IPS-18a (cell line): Measurements from ENCODE around the gene TMEM196.

Source experiments
- H3K27ac ChIP-seq: one replicate; pipeline ENCODE4 v1.5.1; 2013; ENCODE audit warnings: low read length
- H3K27me3 ChIP-seq: one replicate; pipeline ENCODE4 v1.6.1; 2013; ENCODE audit warnings: mild to moderate bottlenecking, low read length; ENCODE audit not compliant: control insufficient read depth, insufficient read depth
- H3K36me3 ChIP-seq: one replicate; pipeline ENCODE4 v1.6.1; 2013; ENCODE audit warnings: low read depth, low read length; ENCODE audit not compliant: control insufficient read depth
- H3K4me1 ChIP-seq: one replicate; pipeline ENCODE4 v1.6.1; 2013; ENCODE audit warnings: low read depth, low read length; ENCODE audit not compliant: control insufficient read depth
- H3K4me3 ChIP-seq: one replicate; pipeline ENCODE4 v1.5.1; 2013; ENCODE audit warnings: low read length
- H3K9ac ChIP-seq: one replicate; pipeline ENCODE4 v1.6.1; 2013; ENCODE audit warnings: mild to moderate bottlenecking, low read length, moderate library complexity
- H3K9me3 ChIP-seq: one replicate; pipeline ENCODE4 v1.6.1; 2013; ENCODE audit warnings: low read depth, low read length; ENCODE audit not compliant: control insufficient read depth

TMEM196 gene

DNA sequence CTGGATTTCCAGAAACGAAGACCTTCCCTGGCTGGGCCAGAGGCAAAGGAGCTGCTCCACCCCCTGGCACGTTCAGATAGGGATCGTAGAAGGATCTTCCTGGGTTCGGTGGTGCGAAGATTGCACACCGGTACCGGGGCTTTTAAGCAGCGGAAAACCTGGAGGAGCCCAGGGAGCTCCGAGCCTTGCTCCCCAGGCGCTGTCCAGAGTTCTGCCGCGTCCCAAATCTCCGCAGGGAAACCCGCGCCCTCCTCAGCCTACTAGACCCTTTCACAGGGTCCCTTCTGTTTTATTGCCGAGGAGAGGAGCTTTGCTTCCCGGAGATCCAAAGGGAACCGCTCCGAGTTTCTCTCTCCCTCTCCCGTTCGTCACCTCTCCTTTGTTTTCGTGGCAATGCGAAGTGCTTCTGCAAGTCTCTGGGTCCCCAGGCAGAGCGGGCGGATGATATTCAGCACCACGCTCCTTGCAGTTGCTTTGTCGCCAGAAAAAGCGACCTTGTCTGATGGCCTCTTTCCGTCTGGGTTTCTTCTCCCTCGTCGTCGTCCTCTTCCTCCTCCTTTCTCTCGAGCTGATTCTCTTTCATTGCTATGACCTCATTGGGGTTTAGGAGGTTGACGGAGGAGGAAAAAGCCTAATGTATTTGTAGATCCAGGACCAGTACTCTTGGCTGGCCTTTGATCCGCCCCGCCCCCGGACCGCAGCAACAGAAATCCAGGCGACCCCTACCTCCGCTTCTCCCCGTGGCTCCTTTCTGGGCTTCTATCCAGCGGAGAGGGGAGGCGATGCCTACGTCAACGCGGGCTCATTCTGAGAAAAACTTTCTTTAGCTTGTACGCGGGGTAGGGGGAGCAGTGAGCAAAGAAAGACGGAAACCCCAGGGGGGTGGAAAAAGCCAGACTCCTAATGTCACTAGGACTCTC lies at the start of gene TMEM196:
Gene TMEM196, minus strand, starts transcription at position 777 of the 920 bp plus-strand sequence. CDS start 921 bp downstream, outside the sequence.
- Histone ChIP-seq H3K27me3 (peaks cover 35% of the 10 kb centered on the region), H3K4me1 (peaks cover 6% of the 10 kb centered on the region), H3K9me3 (no peaks in the 10 kb centered on the region), H3K27ac (no peak within 1 kb of the TSS), H3K36me3 (no peaks in the 10 kb centered on the region), H3K4me3 (peak within 1 kb of the TSS; percentile 70), H3K9ac (peak within 1 kb of the TSS; percentile 28)

DNA sequence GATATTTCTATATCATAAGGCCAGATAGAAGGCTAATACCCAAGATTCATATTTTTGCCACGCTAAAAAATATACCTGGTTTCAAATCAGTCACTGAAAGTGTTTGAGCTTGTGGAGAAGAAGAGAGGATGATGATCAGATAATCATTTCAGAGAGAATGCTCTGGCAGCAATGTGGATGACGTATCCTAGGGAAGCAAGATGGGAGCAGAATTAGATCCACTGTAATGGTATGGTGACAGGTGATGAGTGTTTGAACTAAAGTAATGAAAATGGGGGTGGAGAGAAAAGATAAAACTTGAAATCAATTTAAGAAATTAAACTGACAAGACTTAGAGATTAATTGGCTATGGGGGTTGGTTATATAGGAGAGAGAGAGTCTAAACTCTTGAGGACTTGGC lies 42.7 kb upstream of the TMEM196 start:
- H3K36me3 ChIP-seq = no peaks in the 10 kb centered on the region
- no peak overlapping the region for H3K4me3 ChIP-seq
- H3K4me1 ChIP-seq = no peaks in the 10 kb centered on the region
- H3K9me3 ChIP-seq = no peaks in the 10 kb centered on the region
- no peaks in the 10 kb centered on the region for H3K27me3 ChIP-seq
- no peak overlapping the region for H3K9ac ChIP-seq
- H3K27ac ChIP-seq = no peak overlapping the region

DNA sequence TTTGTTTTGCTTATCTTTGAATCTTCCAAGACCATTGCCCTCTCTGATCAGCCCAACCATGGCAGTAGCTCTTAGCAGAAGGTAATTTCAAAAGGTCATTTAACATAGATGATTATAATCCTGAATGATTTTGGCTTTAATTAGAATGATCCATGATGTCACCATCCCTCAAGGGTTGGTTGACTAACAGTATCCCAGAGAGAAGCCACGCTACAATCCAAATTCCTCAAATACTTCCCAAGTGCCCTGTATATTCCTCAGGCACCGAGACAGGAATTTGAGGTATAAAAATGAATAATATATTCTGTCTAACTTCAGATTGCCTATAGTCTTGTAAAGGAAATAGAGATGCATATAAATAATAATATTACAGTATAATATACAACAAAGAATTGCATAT lies 42.1 kb upstream of the TMEM196 start:
- H3K9ac ChIP-seq = no peak overlapping the region
- H3K4me1 ChIP-seq = no peaks in the 10 kb centered on the region
- no peaks in the 10 kb centered on the region for H3K27me3 ChIP-seq
- H3K9me3 ChIP-seq = no peaks in the 10 kb centered on the region
- no peak overlapping the region for H3K4me3 ChIP-seq
- H3K36me3 ChIP-seq = no peaks in the 10 kb centered on the region
- H3K27ac ChIP-seq = no peak overlapping the region

DNA sequence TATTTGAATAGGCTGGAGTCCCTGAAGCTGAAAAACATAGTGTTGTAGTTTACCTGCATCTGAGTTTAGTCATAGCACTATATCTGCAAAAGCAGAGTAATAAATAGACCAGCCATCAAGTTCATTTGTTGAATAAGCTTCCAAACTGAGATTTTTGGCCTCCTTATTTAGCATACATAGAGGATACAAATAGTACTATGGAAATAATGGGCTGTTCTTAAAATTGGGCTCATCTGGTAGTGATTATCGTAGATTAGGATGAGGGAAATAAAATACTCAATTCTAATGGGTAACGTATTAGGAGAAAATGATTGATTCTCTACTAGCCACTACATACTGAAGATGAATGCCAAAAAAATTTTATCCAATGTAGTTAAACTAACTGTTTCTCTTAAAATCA lies 41.4 kb upstream of the TMEM196 start:
- no peak overlapping the region for H3K4me3 ChIP-seq
- no peaks in the 10 kb centered on the region for H3K4me1 ChIP-seq
- H3K27ac ChIP-seq = no peak overlapping the region
- no peaks in the 10 kb centered on the region for H3K9me3 ChIP-seq
- no peak overlapping the region for H3K9ac ChIP-seq
- H3K27me3 ChIP-seq = no peaks in the 10 kb centered on the region
- H3K36me3 ChIP-seq = no peaks in the 10 kb centered on the region

DNA sequence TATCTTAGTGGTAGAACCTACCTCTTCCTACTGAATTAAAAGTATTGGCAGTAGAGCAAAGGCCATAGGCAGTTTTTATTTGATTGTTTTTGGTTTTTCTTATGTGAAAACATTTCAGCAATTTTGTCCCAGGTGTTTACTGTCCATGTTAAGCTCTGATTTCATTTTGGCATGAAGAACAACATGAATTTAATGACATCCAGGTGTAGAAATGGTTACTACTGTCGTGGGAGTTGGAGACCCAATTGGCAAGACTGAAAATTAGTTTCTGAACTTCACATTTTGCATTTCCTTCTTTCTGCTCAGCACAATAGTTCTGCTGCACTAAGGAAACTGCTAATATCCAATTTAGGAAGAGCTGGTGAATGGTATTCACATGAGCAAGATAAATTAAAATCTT lies 38.0 kb upstream of the TMEM196 start:
- Histone ChIP-seq H3K27me3 (no peaks in the 10 kb centered on the region), H3K4me1 (no peaks in the 10 kb centered on the region), H3K9ac (no peak overlapping the region), H3K4me3 (no peak overlapping the region), H3K27ac (no peak overlapping the region), H3K9me3 (no peaks in the 10 kb centered on the region), H3K36me3 (no peaks in the 10 kb centered on the region)

DNA sequence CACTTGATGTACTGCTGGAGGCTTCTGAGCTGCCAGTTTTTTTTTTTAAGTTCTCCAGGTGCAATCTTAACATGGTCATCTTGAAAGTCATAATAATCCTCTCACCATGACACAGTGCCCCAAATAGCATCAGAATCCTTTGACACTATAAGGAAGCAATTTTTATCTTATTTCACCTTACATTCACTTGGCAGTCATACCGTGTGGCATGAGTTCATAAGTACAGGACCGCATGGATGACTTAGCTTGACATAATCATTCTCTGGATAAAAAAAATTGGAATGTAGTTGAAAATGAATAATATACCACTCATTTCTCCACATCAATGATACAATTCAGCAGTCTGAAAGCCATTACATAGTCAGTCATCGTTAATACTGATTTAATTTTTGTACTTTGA lies 25.6 kb upstream of the TMEM196 start:
- no peaks in the 10 kb centered on the region for H3K36me3 ChIP-seq
- no peak overlapping the region for H3K9ac ChIP-seq
- H3K27ac ChIP-seq = no peak overlapping the region
- H3K27me3 ChIP-seq = no peaks in the 10 kb centered on the region
- H3K4me3 ChIP-seq = no peak overlapping the region
- H3K4me1 ChIP-seq = no peaks in the 10 kb centered on the region
- H3K9me3 ChIP-seq = no peaks in the 10 kb centered on the region

DNA sequence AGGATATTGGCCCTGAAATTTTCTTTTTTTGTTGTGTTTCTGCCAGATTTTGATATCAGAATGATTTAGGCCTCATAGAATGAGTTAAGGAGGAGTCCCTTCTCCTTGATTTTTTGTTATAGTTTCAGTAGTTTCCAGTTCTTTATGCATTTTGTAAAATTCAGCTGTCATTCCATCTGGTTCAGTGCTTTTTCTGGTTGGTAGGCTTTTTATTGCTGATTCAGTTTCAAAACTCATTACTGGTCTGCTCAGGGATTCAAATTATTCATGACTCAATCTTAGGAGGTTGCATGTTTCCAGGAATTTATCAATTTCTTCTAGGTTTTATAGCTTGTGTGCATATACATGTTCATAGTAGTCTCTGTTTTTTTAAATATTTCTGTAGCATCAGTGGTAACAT lies 10.1 kb upstream of the TMEM196 start:
- no peak overlapping the region for H3K9ac ChIP-seq
- H3K9me3 ChIP-seq = no peaks in the 10 kb centered on the region
- H3K27me3 ChIP-seq = no peaks in the 10 kb centered on the region
- no peaks in the 10 kb centered on the region for H3K4me1 ChIP-seq
- no peaks in the 10 kb centered on the region for H3K36me3 ChIP-seq
- H3K27ac ChIP-seq = no peak overlapping the region
- H3K4me3 ChIP-seq = no peak overlapping the region

DNA sequence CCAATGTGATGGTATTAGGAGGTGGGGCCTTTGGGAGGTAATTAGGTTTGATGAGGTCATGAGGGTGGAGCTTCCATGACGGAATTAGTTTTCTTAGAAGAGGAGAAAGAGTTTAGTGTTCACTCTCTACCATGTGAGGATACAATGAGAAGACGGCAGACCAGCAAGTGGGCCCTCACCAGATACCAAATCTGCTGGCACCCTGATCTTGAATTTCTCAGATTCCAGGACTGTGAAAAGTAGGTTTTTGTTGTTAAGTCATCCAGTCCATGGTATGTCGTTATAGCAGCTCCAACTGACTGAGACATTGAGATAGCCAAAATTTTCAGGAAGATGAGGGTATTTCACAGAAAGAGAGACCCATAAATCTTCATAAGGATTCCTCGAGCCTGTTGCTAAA lies 3.6 kb upstream of the TMEM196 start:
- Histone ChIP-seq H3K27me3 (peaks cover 23% of the 10 kb centered on the region), H3K36me3 (no peaks in the 10 kb centered on the region), H3K27ac (no peak overlapping the region), H3K4me3 (no peak overlapping the region), H3K4me1 (peaks cover 2% of the 10 kb centered on the region), H3K9ac (no peak overlapping the region), H3K9me3 (no peaks in the 10 kb centered on the region)

DNA sequence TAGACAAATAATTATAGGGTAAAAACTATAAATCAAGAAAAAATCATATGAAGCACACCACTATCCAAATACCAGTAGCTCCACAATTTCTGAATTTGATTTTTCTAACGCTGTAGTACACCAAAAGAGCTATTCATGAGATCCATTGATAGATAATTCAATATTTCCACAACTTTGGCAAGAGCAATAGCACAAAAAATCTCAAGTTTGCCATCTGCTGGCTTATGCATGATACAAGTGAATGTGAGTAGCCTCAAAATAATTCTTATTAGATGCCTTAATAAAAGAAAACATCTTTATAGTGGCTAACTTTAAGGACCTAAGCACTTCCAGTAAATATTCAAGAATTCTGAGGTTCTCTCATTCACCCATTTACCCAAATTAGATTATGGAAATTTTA lies 2.2 kb upstream of the TMEM196 start:
- H3K27ac ChIP-seq = no peak overlapping the region
- no peaks in the 10 kb centered on the region for H3K9me3 ChIP-seq
- peaks cover 6% of the 10 kb centered on the region for H3K4me1 ChIP-seq
- H3K9ac ChIP-seq = no peak overlapping the region
- H3K36me3 ChIP-seq = no peaks in the 10 kb centered on the region
- no peak overlapping the region for H3K4me3 ChIP-seq
- peaks cover 35% of the 10 kb centered on the region for H3K27me3 ChIP-seq

DNA sequence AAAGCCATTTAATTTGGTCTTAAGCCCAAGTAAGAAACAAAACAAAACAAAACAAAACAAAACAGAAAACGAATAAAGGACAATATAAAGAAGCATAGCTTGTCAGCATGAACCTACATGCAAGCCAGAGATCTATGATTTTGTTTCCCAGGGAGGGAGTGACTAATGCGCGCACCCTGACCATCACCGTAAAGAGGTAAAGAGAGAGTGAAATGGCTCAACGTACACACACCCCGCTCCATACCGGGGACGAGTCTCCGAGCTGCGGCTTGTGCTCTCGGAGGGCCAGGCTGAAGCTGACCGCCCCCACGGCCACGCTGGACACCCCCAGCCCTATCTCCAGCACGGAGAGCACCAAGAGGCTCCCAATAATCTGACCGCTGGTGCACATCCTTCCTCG lies 1.1 kb downstream of the TMEM196 start:
- peaks cover 6% of the 10 kb centered on the region for H3K4me1 ChIP-seq
- H3K9ac ChIP-seq = peak overlapping the region; percentile 28
- peak overlapping the region; percentile 70 for H3K4me3 ChIP-seq
- H3K27me3 ChIP-seq = peaks cover 35% of the 10 kb centered on the region
- no peaks in the 10 kb centered on the region for H3K9me3 ChIP-seq
- H3K36me3 ChIP-seq = no peaks in the 10 kb centered on the region
- H3K27ac ChIP-seq = no peak overlapping the region

DNA sequence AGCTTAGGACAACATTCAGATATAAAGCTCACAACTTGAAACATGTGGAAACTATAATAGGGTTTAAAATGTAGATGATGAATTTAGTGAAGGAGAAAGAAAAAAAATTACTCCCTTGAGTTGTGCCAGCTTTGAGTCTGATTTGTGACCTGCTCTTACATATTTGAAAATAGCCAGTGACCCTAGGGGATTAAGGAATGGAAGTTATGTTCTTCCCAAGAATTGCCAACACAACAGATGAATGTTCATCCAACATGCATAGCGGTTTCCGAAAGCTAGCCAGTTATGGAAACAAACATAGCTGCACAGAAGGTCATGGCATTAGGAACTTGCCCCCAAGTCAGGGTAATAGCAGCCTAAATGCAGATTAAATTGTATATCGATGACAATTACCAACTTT lies 10.8 kb downstream of the TMEM196 start:
- H3K27me3 ChIP-seq = no peaks in the 10 kb centered on the region
- H3K9me3 ChIP-seq = no peaks in the 10 kb centered on the region
- H3K9ac ChIP-seq = no peak overlapping the region
- no peak overlapping the region for H3K4me3 ChIP-seq
- no peak overlapping the region for H3K27ac ChIP-seq
- no peaks in the 10 kb centered on the region for H3K36me3 ChIP-seq
- no peaks in the 10 kb centered on the region for H3K4me1 ChIP-seq

DNA sequence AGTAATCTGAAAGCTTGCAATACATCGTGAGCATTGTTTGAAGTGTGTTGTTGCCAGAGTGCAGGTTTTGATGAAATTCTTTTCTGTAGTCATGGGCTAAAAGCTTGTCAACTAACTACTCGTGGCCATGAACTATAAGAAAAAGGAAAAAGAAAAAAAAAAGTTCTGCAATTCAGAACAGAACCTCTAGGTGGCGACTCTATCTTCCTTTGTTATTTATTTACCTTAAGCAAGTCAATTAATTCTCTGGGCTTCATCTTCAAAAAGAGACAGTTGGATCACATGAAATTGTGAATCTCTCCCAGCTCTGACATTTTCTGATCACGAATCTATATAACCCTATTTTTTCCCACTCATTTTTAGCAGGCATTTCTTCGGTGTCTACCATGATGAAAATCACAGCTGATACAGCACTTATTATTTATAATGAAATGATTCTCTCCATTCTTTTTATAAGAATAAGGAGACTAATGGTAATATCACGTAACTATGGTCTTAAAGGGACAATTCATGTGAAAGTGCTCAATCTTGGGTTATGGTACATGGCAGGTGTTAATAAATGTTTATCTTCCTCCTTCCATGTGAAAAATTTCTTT lies 18.8 kb downstream of the TMEM196 start:
- Histone ChIP-seq H3K27me3 (no peaks in the 10 kb centered on the region), H3K36me3 (no peaks in the 10 kb centered on the region), H3K4me1 (no peaks in the 10 kb centered on the region), H3K9ac (no peak overlapping the region), H3K4me3 (no peak overlapping the region), H3K9me3 (no peaks in the 10 kb centered on the region), H3K27ac (no peak overlapping the region)
